ENCODE data around the gene SFXN5.

The SFXN5 gene

DNA sequence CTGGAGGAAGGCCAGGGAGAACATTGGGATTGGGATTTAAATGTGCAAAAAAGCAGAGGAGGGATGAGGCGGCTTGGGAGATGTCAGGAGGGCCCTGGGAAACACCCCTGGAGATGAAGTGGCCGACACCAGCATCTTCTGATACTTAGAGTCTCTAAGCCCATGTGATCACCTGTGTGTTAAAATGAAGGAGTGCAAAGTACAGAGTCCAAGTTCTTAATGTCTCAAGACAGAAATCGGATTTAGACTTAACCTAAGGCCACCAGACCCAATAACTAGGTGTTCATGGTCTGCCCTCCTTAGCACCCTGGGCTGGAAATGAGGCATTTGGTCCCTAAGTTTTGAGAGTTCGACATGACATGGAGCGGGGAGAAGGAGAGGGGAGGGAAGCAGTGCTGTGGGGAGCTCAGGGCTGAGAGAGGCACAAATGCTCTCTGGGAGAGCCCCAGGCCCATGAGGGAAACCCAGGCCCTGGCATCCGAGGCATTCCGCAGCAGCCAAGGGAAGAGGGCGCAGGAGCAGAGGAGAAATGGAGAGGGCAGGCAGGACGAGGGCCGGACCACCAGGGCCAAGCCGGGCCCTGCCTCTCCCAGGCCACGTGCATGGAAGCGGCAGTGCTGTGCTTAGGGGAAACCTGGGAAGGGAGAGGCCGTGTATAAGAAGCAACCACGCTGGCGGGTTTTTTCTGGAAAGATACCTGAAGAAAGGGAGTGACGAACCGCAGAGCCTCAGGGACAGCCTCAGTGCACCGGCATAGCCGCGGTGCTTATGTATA lies 63.3 kb downstream of the SFXN5 start:
- Mint-ChIP-seq H3K27ac (no peak overlapping the region), H3K9me3 (no peaks in the 10 kb centered on the region), H3K27me3 (ENCODE audit: low read depth) (peaks cover 17% of the 10 kb centered on the region), H3K4me3 (no peak overlapping the region), H3K36me3 (ENCODE audit: low read depth) (no peaks in the 10 kb centered on the region), H3K4me1 (ENCODE audit: low read depth) (no peaks in the 10 kb centered on the region)

DNA sequence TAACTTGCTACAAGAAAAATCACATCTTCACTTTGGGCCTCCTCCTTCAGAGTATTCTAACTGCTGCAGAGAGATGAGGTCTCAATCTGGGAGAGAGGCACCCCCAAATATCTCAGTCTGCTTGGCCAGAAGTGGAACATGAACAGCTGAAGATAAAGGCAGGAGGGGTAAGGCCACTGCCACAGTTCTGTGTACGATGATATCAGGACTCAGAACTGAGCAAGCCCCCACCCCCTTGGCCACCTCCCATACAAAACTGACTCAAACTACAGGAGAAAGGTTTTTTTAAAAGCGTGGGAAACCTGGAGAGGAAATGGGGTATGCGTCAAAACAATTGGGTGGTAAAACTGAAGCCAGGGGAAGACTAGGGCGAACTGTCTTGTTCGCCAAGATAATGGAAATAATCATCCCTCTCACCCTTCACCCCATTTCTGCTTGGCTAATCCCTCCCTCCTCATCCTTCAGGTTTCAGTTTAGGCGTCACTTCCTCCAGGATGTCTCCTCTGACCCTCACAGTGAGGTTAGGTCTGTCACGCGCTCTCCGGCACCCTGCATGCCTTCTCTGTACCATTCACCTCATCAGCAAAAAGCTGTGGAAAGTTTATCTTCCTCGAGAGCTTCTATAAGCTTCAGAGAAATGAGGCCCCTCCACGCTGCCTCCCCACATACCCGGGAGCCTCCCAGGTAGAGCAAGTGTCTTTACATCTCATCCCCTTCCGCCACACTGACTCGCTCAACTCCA lies 64.4 kb downstream of the SFXN5 start:
- no peaks in the 10 kb centered on the region for H3K36me3 Mint-ChIP-seq (ENCODE audit: low read depth)

DNA sequence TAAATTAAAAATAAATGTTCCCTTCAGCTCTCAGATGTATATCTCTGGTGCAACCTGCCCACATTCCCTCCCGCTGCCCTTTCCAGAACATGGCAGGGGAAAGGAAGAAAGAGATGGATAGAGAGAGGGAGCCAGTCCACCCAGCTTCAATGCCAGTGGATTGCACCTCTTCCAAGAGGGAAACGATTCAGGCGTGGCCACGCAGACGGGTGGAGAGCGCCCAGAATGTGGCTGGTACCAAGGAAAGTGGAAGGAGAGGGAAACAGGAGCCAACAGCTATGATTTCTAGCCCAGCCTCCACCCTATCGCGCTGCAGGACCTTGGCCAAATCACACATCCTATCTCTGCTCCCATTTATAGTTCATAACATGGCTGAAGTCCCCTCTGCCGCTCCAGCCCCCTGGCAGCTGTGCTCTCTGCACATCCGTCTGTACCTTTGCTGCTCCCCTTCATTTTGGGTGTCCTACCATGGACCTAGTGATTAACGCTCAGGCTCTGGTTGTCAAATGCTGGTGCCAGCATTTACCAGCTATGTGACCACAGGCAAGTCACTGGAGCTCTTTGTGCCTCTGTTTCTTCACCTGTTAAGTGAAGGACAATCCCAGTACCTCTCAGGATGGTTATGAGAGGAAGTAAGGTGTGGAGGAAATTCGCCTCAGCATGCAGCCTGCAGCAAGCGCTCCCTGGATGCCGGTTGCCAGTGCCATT lies 66.5 kb downstream of the SFXN5 start:
- no peaks in the 10 kb centered on the region for H3K9me3 Mint-ChIP-seq
- H3K27ac Mint-ChIP-seq, result no peak overlapping the region
- no peaks in the 10 kb centered on the region for H3K4me1 Mint-ChIP-seq (ENCODE audit: low read depth)
- H3K4me3 Mint-ChIP-seq, result no peak overlapping the region
- H3K27me3 Mint-ChIP-seq (ENCODE audit: low read depth), result peaks cover 4% of the 10 kb centered on the region
- no peaks in the 10 kb centered on the region for H3K36me3 Mint-ChIP-seq (ENCODE audit: low read depth)

More for the DNA sequence above, 64.4 kb downstream of the SFXN5 start:
- no peak overlapping the region for H3K4me3 Mint-ChIP-seq
- no peak overlapping the region for H3K27ac Mint-ChIP-seq
- peaks cover 17% of the 10 kb centered on the region for H3K27me3 Mint-ChIP-seq (ENCODE audit: low read depth)
- no peaks in the 10 kb centered on the region for H3K4me1 Mint-ChIP-seq (ENCODE audit: low read depth)
- no peaks in the 10 kb centered on the region for H3K9me3 Mint-ChIP-seq

DNA sequence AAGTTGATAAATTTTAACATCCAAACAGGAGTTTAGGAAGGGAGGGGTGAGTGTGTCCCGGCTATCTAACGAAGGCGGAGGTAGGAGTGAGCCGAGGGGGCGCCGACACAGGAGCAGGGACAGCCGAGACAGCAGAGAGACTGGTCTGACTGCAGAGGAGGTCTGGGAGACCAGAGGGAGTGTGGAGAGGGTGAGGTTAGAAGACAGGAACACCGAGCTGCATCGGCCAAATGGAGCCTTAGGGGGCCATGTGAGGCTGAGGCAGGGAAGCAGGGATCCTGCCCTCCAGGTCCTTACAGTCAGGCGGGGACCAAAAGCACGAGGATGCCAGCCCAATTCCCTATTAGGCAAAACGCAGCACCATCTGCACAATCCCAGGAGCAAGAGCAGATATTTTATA lies 67.0 kb downstream of the SFXN5 start:
- H3K27ac Mint-ChIP-seq, result no peak overlapping the region
- no peaks in the 10 kb centered on the region for H3K36me3 Mint-ChIP-seq (ENCODE audit: low read depth)
- no peaks in the 10 kb centered on the region for H3K9me3 Mint-ChIP-seq
- no peaks in the 10 kb centered on the region for H3K4me1 Mint-ChIP-seq (ENCODE audit: low read depth)
- no peak overlapping the region for H3K4me3 Mint-ChIP-seq
- H3K27me3 Mint-ChIP-seq (ENCODE audit: low read depth), result peaks cover 4% of the 10 kb centered on the region

DNA sequence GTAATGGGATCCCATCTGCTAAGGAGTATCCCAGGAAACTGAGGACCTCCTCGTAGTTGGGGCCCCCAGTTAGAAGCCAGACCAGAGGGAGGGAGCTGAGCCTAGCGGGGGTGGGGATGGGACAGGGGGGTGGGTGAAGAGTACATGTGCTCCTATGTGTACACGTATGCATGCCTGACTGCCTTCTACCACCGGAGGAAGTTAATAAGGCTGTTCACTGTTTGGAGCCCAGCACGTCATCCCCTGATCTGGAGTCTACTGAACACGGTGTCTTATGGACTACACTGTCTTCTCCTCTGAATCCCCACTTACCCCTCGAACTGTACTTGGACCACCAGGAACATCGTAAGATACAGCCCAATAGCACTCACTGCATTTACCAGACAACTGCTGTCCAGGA lies 68.5 kb downstream of the SFXN5 start:
- H3K4me1 Mint-ChIP-seq (ENCODE audit: low read depth), result no peaks in the 10 kb centered on the region

DNA sequence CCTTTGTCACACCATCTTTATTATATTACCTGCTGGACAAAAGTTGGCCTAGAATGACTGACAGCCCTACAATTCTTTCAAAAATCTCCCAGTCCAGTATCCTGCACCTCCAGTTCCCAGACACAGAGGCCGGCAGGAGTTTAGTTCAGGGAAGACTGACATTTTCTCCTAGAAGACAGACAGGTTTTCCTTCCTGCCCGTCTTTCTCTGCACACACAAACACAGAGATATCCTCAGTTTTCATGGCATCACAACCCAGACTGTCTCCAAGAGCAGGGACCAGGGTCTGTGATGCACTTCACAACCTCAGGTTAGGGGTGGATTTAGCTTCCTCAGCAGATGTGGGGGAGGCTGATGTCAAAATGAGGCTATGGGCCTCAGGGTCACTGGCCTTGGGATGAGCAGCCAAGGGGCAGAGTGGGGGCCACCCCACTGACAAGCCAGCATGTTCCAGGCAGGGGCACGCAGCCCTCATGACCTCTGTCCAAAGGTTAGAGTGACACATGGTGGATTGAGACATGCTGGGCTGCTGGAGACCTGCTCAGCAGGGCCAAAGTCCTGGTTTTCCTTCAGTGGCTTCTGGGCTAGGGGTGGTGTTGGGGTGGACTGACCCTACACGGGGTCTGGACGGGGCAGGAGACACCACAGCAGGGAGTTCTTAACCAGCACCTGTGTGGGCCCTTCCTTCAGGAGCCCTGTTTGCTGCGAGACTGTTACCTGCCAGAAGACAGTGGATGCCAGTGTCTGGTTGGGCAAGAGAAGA lies 70.5 kb downstream of the SFXN5 start:
- H3K27me3 Mint-ChIP-seq (ENCODE audit: low read depth), result peaks cover 4% of the 10 kb centered on the region
- no peaks in the 10 kb centered on the region for H3K4me1 Mint-ChIP-seq (ENCODE audit: low read depth)
- no peaks in the 10 kb centered on the region for H3K36me3 Mint-ChIP-seq (ENCODE audit: low read depth)
- no peaks in the 10 kb centered on the region for H3K9me3 Mint-ChIP-seq
- no peak overlapping the region for H3K27ac Mint-ChIP-seq
- no peak overlapping the region for H3K4me3 Mint-ChIP-seq

More for the DNA sequence above, 68.5 kb downstream of the SFXN5 start:
- Mint-ChIP-seq H3K36me3 (ENCODE audit: low read depth) (no peaks in the 10 kb centered on the region), H3K9me3 (no peaks in the 10 kb centered on the region), H3K27ac (no peak overlapping the region), H3K4me3 (no peak overlapping the region), H3K27me3 (ENCODE audit: low read depth) (peaks cover 4% of the 10 kb centered on the region)

DNA sequence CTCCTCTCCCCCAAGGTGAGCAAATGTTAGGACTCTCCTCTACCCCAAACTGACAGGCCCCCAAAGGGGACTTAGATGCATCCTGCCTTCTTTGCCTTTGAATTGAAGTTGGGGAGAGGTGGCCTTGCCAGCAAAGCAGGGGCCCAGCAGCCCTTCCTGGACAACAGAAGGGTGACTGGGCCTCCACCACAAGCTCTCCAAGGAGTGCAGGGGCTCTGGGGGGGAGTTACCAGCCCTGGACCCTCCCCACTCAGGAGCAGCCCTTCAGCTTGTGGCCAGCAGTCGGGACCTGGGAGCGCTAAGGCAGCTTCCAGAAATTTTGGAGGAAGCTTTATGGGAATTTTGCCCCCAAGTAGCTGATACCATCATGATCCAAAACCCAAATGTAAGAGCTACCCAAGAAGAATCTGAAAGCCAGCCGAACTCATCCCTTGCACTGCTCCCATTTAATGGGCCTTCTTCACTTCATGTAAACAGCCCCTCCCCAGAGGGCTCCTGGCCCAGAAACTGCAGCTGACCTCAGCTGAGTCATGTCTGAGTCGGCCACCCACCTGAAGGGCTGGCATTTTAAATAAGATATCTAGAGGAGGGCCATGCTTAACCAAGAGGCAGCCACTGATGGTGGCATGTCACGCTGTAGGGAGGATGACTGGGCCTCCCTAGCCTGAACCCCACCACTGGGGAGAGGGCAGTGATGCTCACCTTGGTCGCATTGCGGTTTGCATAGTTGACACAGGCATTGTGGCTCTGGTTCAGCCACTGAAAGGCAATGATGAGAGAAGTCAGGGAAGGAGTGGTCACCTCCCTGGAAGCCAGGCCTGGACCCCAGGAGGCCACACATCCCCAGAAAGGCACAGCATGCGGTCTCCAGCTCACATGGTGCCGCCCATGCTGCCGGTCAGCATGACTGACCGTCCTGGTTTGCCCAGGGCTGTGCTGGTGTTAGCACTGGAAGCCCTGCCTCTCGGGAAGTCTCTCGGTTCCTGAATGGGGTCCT lies 71.5 kb downstream of the SFXN5 start:
- Mint-ChIP-seq H3K27me3 (ENCODE audit: low read depth) (peaks cover 4% of the 10 kb centered on the region), H3K4me1 (ENCODE audit: low read depth) (no peaks in the 10 kb centered on the region), H3K4me3 (no peak overlapping the region), H3K36me3 (ENCODE audit: low read depth) (no peaks in the 10 kb centered on the region), H3K9me3 (no peaks in the 10 kb centered on the region), H3K27ac (no peak overlapping the region)

DNA sequence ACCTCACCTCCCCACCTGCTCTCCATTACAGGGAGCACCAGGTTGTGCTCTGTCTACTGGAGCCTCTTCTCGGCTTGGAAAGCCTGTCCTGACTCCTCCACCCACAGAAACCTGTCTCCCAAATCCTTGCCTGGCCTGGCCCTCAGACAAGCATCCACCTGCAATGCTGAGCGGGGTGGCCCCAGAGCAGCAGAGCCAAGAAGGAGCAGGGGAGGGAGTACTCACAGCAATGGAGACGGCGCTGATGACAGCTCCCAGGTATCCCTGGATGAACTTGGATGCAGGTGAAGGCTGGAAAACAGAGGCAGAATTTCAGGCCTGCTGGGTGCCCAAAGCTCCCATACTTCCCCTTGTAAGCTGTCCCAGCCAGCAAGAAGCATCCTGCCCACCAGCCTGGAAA lies 72.8 kb downstream of the SFXN5 start:
- no peak overlapping the region for H3K4me3 Mint-ChIP-seq
- H3K27ac Mint-ChIP-seq, result no peak overlapping the region
- H3K27me3 Mint-ChIP-seq (ENCODE audit: low read depth), result no peaks in the 10 kb centered on the region
- no peaks in the 10 kb centered on the region for H3K36me3 Mint-ChIP-seq (ENCODE audit: low read depth)
- H3K4me1 Mint-ChIP-seq (ENCODE audit: low read depth), result no peaks in the 10 kb centered on the region
- H3K9me3 Mint-ChIP-seq, result no peaks in the 10 kb centered on the region

DNA sequence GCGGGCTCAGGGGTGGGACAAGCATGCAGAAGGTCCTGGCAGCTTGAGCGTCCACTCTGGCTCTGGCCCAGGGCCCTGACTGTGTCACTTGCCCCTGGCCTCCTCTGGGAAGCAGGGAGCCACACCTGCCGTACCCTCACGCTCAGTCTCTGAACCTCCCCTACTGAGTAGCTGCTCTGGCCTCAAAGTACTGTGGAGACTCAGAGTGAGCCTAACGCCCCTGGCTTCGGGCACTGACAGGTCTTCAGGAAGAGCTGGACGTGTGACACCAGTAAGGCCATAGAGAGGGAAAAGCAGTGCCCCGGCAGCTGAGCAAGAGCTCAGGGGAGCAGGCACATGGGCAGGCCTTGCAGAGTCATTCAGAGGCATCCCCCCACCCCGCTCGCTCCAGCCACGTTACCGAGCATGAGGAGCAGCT lies 73.3 kb downstream of the SFXN5 start:
- H3K9me3 Mint-ChIP-seq, result no peaks in the 10 kb centered on the region
- H3K4me1 Mint-ChIP-seq (ENCODE audit: low read depth), result no peaks in the 10 kb centered on the region
- H3K4me3 Mint-ChIP-seq, result no peak overlapping the region
- no peak overlapping the region for H3K27ac Mint-ChIP-seq
- no peaks in the 10 kb centered on the region for H3K27me3 Mint-ChIP-seq (ENCODE audit: low read depth)
- H3K36me3 Mint-ChIP-seq (ENCODE audit: low read depth), result no peaks in the 10 kb centered on the region

DNA sequence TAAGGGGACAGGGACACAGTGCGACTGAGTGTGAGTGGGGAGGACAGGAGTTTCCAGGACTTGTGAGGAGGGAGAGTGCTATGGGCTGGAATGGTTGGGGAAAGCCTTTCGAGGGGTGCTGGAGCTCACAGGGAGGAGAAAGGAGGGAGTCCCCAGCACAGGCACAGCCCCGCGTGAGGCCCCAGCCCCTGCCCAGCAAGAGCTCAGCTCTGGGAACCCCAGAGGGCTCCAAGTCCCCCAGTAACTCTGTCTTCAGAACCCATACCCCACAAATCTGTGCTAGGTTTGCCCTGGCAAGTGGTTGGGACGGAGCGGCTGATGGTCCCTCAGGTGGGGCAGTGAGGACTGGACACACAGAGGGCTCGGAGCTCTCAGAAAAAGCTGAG lies 75.4 kb downstream of the SFXN5 start:
- no peak overlapping the region for H3K27ac Mint-ChIP-seq
- no peaks in the 10 kb centered on the region for H3K9me3 Mint-ChIP-seq
- H3K36me3 Mint-ChIP-seq (ENCODE audit: low read depth), result no peaks in the 10 kb centered on the region
- H3K4me1 Mint-ChIP-seq (ENCODE audit: low read depth), result no peaks in the 10 kb centered on the region
- H3K27me3 Mint-ChIP-seq (ENCODE audit: low read depth), result no peaks in the 10 kb centered on the region
- H3K4me3 Mint-ChIP-seq, result no peak overlapping the region

DNA sequence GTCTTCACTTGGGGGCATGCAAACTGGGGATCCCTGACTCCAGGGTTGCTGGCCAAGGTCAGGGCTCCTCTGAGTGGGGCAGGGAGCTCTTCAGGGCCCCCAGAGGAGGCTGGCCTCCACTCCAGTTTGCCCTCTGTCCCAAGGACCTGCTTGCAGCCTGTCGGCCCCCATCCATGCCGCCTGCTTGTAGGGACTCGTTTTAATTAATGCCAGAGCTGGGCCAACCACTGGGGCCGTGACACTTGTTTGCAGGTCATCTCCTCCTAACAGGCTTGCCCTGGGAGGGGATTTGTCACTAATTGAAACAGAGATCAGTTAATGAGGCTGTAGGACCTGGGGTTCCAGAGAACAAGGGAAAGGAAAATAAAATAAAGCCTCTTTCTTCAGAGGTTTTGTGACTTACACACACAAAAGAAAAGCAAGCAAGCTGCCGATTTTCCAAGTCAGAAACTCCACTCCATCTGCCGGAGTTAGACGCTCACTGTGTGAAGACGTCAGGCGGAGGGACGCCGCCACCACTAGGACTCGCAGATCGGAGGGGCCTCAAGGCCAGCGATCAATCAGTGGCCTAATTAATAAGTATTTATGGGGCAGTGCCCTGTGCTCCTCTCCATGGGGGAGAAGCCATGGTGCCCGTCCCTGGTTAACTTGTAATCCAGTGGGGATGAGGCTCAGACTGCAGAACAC lies 75.9 kb downstream of the SFXN5 start:
- Mint-ChIP-seq H3K9me3 (no peaks in the 10 kb centered on the region), H3K27me3 (ENCODE audit: low read depth) (no peaks in the 10 kb centered on the region), H3K4me1 (ENCODE audit: low read depth) (no peaks in the 10 kb centered on the region), H3K4me3 (no peak overlapping the region), H3K27ac (no peak overlapping the region), H3K36me3 (ENCODE audit: low read depth) (no peaks in the 10 kb centered on the region)

DNA sequence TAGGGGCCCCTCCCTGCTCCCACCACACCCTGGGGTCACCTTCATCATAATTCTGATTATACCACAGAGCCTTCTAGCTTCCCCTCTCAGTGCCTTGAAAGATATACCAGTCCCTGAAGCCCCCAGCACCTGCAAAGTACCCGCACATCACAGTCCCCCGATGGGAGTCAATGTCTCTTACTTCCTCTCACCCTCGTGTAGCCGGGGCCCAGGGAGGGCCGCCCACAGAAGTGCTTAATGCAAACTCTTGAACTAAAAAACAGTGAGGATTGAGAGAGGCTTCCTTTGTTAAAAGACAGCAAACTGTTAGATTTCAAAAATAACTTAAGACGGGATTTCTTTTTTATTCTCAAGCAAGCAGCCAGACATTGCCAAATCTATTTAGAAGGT lies 76.5 kb downstream of the SFXN5 start:
- H3K27ac Mint-ChIP-seq, result no peak overlapping the region
- no peak overlapping the region for H3K4me3 Mint-ChIP-seq
- H3K9me3 Mint-ChIP-seq, result no peaks in the 10 kb centered on the region
- no peaks in the 10 kb centered on the region for H3K4me1 Mint-ChIP-seq (ENCODE audit: low read depth)
- no peaks in the 10 kb centered on the region for H3K27me3 Mint-ChIP-seq (ENCODE audit: low read depth)
- H3K36me3 Mint-ChIP-seq (ENCODE audit: low read depth), result no peaks in the 10 kb centered on the region
